ENCODE data around the gene GPHN. TPM values are rescaled to one million over a fixed set of nuclear protein-coding genes. Genes with fewer than 3 reads are reported as not detected.
A peak's percentile ranks its signal among the peaks of the same experiment; 100 is the strongest.

GPHN gene
- 27.0 TPM for total RNA-seq
- long read RNA-seq, full-length matches to known transcripts: 8 of 43 reads
- long read RNA-seq, partial matches to known transcripts: 11 of 43 reads
- long read RNA-seq, other reads (novel, unspliced or antisense): 24 of 43 reads

DNA sequence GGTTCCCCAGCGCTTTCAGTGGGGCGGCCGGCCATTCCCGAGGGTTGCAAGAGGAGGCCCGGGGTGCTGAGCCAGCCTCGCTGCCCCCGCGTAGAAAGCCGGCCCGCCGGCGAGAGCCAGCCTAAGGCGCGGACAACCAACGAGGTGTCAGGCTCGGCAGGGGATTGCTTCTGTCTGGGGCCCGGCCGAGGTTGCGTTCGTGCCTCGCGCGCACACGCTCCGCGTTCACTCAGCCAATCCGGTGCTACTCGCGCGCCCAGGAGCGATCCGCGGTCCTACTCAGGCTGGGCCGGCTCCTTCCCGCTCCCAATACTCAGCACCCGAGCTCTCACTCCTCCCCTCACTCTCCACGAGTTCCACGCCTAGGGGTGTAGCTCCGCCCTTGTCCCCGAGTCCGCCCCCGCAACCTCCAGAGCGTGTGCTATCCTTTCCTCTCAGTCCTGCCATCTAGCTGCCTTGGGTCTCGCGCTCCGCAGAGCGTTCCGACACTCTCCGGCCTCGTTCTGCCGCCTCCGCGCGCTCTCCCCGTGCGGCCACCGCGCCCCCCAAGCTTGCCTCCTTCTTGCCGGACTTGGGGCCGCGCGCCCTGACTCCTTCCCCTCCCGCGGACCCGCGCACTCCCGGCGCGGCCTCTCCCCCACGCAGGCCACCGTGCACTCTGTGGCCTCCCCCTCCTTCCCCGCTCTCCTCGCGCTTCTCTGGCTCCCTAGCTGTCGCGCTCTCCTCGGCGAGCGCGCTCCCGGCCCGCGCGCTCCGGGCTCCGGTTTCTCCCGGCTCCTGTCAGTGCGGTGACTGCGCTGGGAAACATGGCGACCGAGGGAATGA is at the start of gene GPHN:
Gene GPHN (plus strand): TSS at position 426 of the 825 bp plus-strand sequence.
- Histone ChIP-seq H3K9me3 (no peaks in the 10 kb centered on the region), H3K4me1 (peaks cover 24% of the 10 kb centered on the region), H3K27ac (peak within 1 kb of the TSS; percentile 86), H3K27me3 (ENCODE audit: low read depth) (no peaks in the 10 kb centered on the region), H3K36me3 (no peaks in the 10 kb centered on the region), H3K4me3 (peak within 1 kb of the TSS; percentile 90)
- ATAC-seq (peak; percentile 97 to 98), DNase-seq (peak; percentile 98)
- intact Hi-C loops (cut with DNase I): no loop called here
- TF ChIP-seq, protein P1, sequence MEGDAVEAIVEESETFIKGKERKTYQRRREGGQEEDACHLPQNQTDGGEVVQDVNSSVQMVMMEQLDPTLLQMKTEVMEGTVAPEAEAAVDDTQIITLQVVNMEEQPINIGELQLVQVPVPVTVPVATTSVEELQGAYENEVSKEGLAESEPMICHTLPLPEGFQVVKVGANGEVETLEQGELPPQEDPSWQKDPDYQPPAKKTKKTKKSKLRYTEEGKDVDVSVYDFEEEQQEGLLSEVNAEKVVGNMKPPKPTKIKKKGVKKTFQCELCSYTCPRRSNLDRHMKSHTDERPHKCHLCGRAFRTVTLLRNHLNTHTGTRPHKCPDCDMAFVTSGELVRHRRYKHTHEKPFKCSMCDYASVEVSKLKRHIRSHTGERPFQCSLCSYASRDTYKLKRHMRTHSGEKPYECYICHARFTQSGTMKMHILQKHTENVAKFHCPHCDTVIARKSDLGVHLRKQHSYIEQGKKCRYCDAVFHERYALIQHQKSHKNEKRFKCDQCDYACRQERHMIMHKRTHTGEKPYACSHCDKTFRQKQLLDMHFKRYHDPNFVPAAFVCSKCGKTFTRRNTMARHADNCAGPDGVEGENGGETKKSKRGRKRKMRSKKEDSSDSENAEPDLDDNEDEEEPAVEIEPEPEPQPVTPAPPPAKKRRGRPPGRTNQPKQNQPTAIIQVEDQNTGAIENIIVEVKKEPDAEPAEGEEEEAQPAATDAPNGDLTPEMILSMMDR (IDR thresholded peaks at IDR 0.05): peak; percentile 32

DNA sequence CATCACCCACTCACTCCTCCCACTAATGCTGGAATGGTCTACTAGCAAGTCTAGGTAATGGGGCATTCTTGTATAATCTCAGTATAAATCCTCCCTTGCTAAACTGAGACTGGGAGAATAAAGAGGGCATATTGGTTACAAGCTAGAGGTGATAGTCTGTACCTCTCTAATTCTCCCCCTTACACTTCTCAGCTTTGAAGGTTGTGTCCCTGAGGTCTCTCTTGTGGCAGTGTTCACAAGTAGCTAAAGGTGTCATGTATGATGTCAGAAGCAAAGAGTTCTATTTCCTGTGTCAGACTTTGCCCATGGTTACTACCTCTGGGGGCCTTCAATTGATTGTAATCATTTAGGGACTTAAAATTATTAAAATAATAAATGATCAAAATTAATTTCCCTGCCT is 48.3 kb upstream of the GPHN start:
- no peaks in the 10 kb centered on the region for H3K36me3 ChIP-seq
- intact Hi-C loops (cut with DNase I): no loop called here
- no peak overlapping the region for H3K27ac ChIP-seq
- H3K4me1 ChIP-seq: no peaks in the 10 kb centered on the region
- DNase-seq (no peak), ATAC-seq (no peak)
- H3K4me3 ChIP-seq: no peak overlapping the region
- no peaks in the 10 kb centered on the region for H3K9me3 ChIP-seq
- H3K27me3 ChIP-seq (ENCODE audit: low read depth): no peaks in the 10 kb centered on the region
- TF ChIP-seq, protein P1 (IDR thresholded peaks at IDR 0.05): no peak

DNA sequence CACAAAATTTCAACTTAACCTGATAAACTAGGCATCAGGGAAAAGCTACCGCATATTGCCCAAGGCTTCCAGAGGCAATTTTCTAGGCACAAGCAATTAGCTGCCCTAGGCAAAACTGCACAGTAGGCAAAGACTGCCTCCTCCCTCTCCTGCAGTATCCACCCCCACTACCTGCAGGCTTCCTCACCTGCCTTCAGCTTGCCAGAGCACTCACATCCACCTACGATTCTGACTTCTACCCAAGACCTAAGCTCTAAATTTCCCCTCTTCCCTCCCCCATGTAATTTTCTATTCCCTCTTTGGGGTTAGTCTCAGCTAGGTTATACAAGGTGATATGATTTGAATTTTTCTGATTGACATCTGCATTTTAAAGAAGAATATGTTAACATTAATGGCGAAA is 43.7 kb upstream of the GPHN start:
- H3K4me3 ChIP-seq: no peak overlapping the region
- no peak overlapping the region for H3K27ac ChIP-seq
- no peaks in the 10 kb centered on the region for H3K4me1 ChIP-seq
- ATAC-seq (no peak), DNase-seq (no peak)
- H3K36me3 ChIP-seq: no peaks in the 10 kb centered on the region
- TF ChIP-seq, protein P1 (IDR thresholded peaks at IDR 0.05): no peak
- H3K27me3 ChIP-seq (ENCODE audit: low read depth): no peaks in the 10 kb centered on the region
- H3K9me3 ChIP-seq: peaks cover 6% of the 10 kb centered on the region
- intact Hi-C loops (cut with DNase I): no loop called here

DNA sequence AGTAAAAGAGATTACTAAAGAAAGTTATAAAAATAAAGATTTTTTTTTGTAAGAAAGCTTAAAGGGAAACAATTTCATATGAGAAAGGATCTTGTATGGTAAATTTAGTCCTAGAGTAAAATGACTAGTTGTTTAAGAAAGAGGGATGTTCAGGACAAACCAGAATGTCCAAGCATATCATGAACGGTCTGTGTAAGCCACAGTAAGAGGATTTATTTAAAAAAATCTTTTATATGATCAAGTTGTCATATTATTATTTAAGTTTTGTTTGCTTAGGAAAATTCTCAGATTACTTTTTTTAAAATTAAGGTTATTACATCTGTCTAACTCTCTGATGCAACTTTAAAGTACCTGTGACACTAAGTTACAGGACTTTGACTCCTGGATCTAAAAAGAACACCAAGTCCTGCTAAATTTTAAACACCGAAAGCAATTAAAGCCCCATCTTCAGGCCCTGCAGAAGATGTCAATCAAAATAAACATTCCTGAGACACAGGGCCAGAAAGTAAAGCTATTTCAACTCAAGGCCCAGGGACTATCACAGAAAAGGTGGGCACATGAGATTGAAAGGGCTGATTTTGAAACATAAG is 39.1 kb upstream of the GPHN start:
- intact Hi-C loops (cut with DNase I): no loop called here
- no peaks in the 10 kb centered on the region for H3K27me3 ChIP-seq (ENCODE audit: low read depth)
- H3K36me3 ChIP-seq: no peaks in the 10 kb centered on the region
- DNase-seq: no peak
- no peaks in the 10 kb centered on the region for H3K4me1 ChIP-seq
- H3K4me3 ChIP-seq: no peak overlapping the region
- H3K27ac ChIP-seq: no peak overlapping the region
- H3K9me3 ChIP-seq: peaks cover 20% of the 10 kb centered on the region
- no peak for ATAC-seq
- TF ChIP-seq, protein P1 (IDR thresholded peaks at IDR 0.05): no peak

DNA sequence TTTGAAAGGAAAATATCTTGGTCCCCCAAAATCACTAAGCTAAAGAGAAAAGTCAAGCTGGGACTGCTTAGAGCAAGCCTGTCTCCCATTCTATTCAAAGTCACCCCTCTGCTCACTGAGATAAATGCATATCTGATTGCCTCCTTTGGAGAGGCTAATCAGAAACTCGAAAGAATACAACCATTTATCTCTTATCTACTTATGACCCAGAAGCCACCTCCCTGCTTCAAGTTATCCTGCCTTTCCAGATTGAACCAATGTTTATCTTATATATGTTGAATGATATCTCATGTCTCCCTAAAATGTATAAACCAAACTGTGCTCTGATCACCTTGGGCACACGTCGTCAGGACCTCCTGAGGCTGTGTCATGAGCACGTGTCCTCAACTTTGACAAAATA is 36.4 kb upstream of the GPHN start:
- Histone ChIP-seq H3K27ac (no peak overlapping the region), H3K27me3 (ENCODE audit: low read depth) (no peaks in the 10 kb centered on the region), H3K4me1 (no peaks in the 10 kb centered on the region), H3K4me3 (no peak overlapping the region), H3K36me3 (no peaks in the 10 kb centered on the region), H3K9me3 (peaks cover 20% of the 10 kb centered on the region)
- ATAC-seq (no peak), DNase-seq (no peak)
- intact Hi-C loops (cut with DNase I): no loop called here
- TF ChIP-seq, protein P1 (IDR thresholded peaks at IDR 0.05): no peak

All from lower lobe of right lung (tissue), 2 donors.